Astrocyte of the spinal cord (primary cell): Measurements from ENCODE around the gene OR52L1.

Experiments used
- DNase-seq: peaks from one replicate; pipeline ENCODE4 v3.0.0; 2011; ENCODE audit warnings: low read depth, low spot score
- H3K4me3 ChIP-seq: 2 replicates; pipeline ENCODE4 v1.5.1; 2011; ENCODE audit warnings: low read depth, mild to moderate bottlenecking, low read length, moderate library complexity
- CTCF ChIP-seq: IDR thresholded peaks from 2 replicates; pipeline ENCODE4 v1.5.1; 2012; ENCODE audit warnings: low read depth, mild to moderate bottlenecking, low read length, inconsistent platforms
- in situ Hi-C: cut with HindIII; loops from 2 replicates; pipeline ENCODE4 v1.10.0; 2017; ENCODE audit warnings: low sequenced_read_pairs

OR52L1 gene

GRCh38 chr11:5955586-5955985 lies 31.2 kb downstream of the OR52L1 start:
- TF ChIP-seq CTCF, result no peak
- H3K4me3 ChIP-seq, result no peak overlapping the region
- DNase-seq, result no peak
- in situ Hi-C loops, result no loop called here

GRCh38 chr11:5941951-5942350 lies 44.8 kb downstream of the OR52L1 start, which contains the start of gene OR56A3:
OR56A3 (plus strand) TSS chr11:5942251; CDS start chr11:5947347, 5,096 bp downstream.
- no peak for DNase-seq
- TF ChIP-seq CTCF, result no peak
- H3K4me3 ChIP-seq, result no peak within 1 kb of the TSS
- in situ Hi-C loops, result no loop called here

GRCh38 chr11:5940748-5941147 lies 46.0 kb downstream of the OR52L1 start:
- in situ Hi-C loops, result no loop called here
- no peak for TF ChIP-seq CTCF
- no peak overlapping the region for H3K4me3 ChIP-seq
- DNase-seq, result no peak

- H3K4me3 ChIP-seq, result no peak overlapping the region
- in situ Hi-C loops, result no loop called here
- TF ChIP-seq CTCF, result no peak
- no peak for DNase-seq
Measured at GRCh38 chr11:5938603-5938965, 48.2 kb downstream of the OR52L1 start.

- DNase-seq, result no peak
- TF ChIP-seq CTCF, result no peak
- in situ Hi-C loops, result no loop called here
- H3K4me3 ChIP-seq, result no peak overlapping the region
Measured at GRCh38 chr11:5937868-5938602, 48.8 kb downstream of the OR52L1 start.
